Stimulated activated CD8-positive, alpha-beta memory T cell treated with anti-CD3 and anti-CD28 coated beads, Interleukin-7, amount 100 ng/mL, for 4 hours (primary cell): ENCODE measurements around the gene TTC7B.

Experiments used
- DNase-seq, 2 donors: peaks; one replicate each; pipeline ENCODE4 v3.0.0-alpha.2; 2020; ENCODE audit warnings: low read depth in 2 of 2

The TTC7B gene

DNA sequence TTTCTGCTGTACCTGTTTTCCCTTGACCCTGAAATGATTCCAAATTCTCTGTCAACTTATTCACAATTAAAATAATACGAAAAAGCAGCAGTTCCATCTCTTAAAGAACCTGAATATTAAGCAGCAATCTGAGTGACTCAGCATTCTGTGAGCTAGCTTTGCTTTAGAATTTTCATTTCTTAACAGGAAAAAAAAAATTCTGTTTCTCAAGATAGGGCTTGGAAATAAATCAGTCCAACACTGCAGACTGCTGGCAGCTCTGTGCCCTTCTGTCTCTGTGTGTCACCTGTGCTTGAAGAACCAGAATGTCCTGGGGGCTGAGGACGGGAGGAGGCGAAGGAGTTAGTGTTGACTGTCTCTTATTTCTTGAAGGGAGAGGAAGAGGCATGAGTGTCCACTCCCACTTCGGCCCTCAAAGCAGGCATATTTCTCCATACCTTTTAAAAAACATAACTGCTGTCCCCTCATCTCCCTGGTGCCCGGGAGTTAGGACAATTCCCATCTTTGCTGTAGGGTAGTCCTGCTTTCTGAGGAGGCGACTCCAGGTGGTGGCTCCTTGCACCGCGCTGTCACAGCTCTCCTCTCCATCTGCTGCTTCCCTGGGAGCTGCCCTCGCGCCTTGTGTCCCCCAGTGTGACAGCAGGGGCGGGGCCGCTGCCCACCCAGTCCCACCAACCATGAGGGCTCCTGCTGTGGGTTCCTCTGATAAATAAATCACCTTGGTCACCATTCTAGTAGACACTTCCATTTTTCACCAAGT, 216.3 kb downstream of the TTC7B start:
- DNase-seq: no peak

DNA sequence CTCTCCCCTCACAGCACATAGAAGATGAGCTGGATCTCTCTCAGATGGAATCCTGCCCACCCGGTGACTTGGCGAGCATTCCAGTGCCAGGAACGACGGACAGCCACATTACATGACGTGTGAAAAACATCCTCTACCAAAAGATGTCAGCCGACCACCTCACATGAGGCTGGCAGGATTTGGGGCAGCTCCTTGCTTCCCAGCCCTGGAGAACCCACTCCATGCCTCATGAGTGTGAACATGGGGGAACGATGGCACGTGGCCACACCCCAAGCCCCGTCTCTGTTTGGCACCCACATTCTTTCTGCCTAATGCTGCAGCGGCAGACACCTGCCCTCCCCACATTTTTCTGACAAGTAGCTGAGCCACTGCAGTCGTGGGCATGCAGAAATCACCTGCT, 216.9 kb downstream of the TTC7B start:
- DNase-seq: no peak

DNA sequence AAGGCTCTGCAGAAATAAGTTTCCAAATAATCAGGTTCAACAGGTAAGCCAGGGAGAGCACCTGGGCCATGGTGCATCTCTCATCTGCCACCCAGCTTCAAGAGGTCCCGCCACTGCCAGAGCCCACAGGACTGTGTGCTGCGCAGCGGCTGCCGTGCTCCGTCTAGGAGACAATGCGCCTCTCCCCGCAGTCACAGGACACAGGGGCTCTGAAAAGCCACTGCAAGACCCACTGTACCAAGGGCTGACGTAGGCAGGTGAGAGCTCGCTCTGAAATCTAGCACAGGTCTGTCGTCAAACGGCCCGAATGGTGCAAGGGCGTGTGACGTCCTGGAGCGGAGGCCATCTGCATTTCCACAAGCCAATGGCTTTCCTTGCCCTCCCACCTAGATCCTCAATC, 218.3 kb downstream of the TTC7B start:
- no peak for DNase-seq

DNA sequence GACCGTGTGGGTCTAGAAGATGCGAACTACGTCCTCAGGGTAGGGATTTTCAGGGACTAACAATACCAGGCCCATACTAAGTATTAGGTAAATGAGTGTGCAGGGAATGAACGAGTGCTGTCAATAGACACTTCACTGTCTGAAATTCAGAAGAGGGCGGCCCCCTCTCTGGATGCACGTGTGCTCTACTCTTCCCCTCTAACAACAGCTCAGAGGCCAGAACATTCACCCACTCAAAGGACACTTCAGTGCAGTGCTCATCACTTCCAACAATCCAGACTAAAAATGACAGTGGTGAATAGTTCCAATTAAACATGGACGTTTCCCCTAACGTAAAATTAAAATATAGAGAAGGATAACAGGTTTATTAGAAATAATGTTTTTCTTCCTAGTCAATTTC, 219.5 kb downstream of the TTC7B start:
- no peak for DNase-seq

DNA sequence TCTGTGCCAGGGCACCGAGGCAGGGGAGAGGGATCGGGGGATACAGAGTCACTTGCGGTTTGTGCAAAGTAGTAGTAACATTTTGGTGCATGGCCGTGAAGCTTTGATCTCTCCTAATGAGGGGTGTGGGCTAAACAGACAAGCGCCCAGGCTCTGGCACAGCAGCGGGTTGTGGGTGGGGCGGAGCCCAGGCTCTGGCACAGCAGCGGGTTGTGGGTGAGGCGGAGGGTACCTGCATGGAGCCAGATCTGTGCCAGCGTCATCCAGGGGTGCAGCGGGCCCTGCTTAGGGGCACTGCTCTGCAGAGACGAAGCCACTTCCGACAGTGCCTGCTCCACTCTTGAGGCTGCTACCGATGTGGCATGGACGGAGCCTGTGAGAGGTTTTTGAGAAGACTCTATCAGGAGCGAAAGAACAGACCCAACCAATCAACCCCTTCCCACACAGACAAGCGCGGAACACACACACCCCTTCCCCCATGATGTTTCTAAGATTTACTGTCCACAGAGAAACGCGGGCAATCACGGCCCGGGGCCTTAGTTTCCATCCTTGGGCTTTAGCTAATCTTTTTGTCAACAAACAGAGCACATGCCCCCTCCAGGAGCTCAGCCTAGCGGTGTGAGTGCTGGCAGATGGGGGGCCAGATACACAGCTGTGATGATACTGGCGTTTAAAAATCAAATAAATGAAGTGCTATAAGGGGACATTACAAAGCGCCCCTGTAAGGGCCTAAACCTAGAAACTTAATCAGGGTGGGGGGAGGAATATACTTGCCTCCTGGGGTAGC, 222.8 kb downstream of the TTC7B start:
- no peak for DNase-seq

DNA sequence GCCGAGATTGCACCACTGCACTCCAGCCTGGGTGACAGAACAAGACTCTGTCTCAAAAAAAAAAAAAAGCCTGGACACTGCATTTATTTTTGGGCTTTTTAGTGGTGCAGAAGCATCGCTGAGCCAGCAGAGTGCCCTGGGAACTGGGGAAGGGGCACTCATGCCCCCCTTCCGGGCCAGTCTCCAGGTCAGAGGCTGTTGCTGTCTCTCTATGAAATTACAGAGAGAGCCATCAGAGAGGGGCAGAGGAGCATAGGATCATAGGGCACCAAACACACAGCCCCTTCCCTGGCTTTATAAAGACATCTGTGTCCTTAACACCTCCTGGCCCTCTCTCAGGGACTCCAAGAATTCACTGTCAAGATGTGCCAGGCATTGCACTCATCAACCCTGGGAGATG, 223.6 kb downstream of the TTC7B start:
- no peak for DNase-seq

DNA sequence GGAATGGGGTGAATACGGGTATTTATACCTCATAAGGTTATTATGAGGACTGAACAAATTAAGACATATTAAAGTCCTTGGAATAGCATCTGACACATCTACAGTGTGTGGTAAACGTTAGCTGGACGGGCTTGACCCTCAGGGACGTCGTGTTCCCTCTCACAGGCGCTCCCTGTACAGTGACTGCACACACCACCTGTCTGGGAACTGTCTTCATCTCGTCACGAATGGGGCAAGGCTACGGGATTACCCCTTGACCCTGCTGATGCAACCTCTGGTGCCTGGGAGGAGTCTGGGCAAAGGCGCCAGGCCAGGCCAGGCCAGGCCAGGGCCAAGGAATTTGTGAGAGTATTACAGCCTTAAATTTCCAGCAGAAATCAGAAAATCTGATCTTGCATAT, 228.3 kb downstream of the TTC7B start:
- DNase-seq: no peak

DNA sequence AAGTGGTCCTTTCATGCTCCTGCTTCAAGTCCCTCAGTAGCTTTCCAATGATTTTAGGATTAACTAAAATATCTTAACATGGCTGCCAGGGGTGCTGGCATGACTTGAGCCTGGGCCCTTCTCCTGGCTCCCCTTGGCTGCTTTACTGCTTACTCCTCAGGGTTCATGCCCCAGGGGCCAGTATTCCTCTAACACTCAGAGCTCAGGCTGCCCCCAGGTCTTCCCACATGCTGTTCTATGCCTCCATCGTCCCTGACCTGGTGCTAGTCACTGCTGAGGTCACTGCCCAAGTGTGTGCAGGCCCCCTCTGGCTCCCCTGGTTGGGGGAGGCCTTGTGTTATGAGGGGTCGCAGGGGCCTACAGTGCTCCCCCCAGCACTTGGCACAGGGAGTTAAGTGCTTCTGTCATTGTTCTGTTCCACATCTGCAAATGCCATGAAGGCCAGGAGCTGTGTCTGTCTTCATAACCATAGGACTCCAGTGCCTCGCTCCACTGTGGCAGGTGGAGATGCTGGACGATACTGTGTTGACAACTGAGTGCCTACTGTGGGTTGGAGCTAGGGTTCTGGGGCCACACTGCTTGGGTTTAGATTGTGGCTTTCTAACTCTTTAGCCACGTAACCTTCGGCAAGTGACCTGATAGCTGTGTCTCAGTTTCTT, 228.8 kb downstream of the TTC7B start:
- DNase-seq: no peak

DNA sequence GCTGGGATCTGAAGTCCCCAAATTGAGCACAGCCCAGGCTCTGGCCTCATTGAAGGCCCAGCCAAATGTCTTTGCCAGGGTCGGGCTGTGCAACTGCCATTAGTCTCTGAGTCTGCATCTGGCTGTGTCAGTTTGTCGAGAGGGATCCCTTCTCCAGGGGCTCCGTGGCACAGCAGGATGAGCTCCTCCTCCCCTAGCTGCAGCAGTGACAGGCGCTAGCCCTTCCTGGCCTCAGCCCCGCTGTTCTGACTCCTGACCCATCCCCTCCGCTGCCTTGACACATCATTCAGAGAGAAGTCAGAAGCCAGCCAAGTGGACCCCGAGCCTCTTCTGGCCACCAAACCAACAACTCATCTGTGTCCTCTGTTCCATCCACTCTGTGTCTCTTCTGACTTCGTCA, 231.1 kb downstream of the TTC7B start:
- no peak for DNase-seq

DNA sequence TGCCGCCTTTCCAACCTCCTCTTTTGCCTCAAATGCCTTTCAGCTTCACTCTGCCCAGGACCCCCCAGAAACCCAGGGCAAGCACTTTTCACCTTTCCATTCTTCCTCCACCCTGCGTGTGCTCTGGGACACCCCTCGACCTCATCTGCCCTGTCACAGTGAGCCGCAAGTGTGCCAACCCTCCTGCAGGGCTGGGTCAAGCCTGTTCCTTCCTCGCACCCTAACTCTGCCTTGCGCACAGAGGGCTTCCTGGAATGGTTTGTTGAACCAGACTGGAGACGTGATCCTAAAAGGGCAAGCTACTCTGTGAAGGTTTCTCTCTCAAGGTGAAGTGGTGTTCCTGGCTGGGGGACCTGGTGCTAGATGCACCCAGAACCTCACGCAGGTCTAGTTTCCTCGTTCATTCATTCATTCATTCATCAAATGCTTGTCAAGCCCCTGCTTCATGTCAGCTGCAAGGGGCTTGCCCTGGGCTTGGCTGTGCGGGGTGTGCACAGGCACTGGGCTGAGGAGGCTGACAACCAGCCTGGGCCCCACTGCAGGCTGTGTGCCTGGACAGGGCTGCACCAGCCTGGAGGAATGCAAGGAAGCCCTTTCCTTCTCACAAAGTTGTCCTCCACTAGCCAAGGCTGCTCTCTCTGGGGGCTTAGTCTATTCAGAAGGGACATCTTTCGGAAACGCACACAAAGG, 232.2 kb downstream of the TTC7B start:
- DNase-seq: no peak

DNA sequence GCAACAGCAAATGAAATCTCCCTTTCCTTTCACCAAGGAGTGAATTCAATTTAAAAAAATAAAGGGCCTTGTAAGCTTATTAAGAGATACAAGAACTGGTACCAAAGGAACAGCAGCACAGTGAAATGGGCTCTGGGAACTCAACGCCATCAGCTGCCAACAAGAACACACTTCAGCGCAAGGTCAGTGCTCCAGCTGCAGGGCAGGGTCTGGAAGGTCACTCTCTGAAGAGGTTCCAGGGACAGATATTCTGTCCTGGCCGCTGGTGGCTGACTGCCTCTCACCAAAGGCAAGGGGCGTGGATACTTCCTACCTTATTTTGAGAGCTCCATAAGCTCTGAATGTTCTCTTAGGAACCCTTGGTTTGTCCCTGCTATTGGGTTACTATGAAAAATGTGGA, 232.8 kb downstream of the TTC7B start:
- DNase-seq: no peak

DNA sequence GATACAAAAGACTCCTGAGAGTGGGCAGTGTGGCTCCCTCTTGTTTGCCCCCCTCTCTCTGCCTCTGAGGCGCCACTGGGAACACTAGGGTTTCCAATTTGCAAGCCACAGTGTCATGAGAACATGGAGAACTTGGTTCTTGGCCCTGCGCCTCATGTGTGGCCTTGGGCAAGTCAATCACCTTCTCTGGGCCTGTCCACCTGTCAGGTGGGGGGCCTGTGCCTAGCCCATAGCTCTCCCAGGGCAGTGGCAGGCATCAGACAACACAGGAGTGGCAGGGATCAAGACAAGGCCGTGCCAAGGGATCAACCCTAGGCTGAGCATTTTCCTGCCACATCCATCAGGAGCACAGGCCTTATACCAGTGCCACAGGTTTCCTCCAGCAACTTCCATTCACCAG, 234.1 kb downstream of the TTC7B start:
- no peak for DNase-seq

DNA sequence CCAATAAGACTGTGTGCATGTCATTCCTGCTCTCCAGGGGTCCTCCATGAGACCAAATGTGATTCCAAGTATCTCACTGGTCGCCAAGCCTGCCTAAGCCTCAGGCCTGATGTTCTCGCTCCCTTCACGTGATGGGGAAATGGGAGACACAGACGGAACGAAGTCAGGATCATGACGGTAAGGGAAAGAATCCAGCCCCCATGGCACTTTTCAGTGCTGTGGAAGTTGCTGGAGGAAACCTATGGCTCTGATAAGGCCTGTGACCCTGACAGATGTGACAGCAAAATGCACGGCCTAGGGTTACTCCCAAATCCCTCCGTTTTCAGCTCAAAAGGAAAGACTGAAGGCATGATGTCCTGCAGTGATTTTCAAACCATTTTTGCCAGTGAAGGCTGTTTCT, 234.5 kb downstream of the TTC7B start:
- no peak for DNase-seq

DNA sequence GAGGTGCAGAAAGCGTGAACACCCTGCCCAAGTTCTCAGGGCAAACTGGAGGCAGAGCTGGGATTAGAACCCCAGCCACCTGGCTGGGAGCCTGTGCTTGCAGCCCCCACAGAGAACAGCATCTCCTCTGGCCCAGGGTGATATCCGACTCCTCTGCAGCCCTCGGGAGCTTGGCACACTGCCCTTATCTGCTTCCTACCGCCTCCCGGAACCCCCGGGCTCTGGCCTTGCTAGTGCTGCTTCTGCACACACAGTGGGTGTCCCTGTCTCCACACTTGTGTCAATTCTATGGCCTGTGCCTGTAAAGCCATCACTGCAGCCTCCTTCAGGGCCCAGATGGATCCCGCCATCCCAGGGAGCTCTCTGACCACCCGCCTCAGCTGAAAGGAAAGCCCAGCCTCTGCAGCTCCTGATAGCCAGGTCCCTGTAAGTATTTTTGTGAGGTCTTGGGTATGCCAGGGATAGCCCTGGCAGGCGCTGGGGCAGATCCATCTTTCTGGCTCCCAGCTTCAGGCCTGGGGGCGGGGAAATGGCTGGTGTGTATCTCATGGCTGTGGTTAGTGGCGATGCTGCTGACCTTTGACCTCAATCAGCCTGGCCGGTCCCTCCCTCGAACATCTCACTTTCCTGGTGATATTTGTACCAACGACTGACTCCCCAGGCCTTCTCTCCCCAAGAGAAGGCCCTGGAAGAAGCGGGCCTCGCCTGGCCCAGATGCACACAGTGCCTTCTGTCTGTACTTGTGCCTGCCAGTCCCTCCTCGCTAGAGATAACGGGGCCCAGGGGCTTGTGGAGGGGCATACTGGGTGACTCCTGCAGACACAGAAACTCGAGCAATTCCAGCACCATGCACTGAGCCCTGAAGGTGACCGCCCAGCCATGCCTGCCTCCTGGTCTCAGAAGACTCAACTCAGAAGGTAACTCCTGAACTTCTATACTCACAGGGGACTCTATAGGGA, 235.6 kb downstream of the TTC7B start:
- DNase-seq: no peak

DNA sequence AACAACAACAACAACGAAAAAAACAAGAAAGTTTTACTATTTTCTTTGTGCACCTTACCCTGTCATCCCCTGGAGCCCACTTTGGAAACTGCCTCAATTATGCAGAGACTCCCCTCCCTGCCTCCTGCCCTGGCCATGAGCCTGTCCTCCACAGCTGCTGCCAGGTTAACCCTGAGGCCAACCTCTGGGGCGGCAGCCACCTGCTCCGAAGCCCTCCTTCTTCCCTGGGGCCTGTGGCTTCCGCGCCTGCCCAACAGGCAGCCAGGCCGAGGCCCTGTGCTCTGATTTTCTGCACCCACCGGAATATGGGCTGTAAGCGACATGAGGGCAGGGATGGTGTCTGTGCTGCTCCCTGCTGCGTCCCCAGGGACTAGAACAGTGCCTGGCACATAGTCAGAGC, 236.4 kb downstream of the TTC7B start:
- DNase-seq: no peak

DNA sequence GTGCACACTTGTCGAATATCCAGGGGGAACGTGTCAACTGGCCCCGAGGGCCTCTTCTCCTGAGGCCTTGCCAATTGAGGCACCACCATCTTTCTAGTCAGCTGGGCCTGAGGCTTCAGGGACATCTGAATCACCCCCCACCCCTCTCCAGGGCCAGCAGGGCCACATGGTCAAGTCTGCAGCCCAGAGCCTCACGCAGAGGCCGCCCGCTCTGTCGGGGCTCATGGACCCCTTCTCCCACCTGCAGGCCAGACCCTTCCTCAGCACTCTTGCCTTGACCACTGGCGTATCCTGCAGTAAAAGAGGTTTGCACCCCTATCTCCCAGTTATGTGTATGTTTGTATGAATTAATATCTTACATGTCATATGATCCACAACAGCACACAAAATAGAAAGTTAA, 237.1 kb downstream of the TTC7B start:
- no peak for DNase-seq

DNA sequence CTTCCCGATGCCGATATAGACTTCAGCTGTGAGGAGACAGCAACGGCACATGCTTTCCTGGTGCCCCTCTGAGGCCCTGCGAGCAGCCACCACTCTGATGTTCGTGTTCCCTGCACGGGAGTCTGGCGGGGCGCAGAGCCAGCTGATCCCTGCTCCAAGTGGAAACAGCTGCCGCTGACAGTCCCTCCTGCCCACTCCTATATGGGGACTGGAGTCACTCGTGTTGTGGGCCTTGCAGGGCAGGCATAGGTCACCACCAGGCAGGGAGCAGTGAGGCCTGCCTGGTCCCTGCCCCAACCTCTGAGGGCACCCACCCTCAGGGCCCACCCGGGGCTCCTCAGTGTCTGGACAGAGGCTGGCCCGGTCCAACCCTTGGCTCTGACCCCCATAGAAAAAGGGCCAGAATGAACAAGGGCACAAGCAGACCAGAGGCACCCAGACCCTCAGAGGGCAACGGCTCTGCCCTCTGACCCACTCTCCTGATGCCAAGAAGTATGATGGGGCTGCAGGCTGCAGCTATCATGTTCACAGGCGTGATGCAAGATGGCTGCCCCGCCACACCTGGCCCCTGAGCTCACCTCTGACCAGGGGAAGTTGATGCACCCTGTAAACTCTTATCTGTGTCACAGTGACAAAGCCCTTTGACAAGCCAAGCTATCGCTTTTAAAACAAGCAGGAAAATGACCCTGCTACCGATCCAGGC, 237.8 kb downstream of the TTC7B start:
- DNase-seq: no peak

DNA sequence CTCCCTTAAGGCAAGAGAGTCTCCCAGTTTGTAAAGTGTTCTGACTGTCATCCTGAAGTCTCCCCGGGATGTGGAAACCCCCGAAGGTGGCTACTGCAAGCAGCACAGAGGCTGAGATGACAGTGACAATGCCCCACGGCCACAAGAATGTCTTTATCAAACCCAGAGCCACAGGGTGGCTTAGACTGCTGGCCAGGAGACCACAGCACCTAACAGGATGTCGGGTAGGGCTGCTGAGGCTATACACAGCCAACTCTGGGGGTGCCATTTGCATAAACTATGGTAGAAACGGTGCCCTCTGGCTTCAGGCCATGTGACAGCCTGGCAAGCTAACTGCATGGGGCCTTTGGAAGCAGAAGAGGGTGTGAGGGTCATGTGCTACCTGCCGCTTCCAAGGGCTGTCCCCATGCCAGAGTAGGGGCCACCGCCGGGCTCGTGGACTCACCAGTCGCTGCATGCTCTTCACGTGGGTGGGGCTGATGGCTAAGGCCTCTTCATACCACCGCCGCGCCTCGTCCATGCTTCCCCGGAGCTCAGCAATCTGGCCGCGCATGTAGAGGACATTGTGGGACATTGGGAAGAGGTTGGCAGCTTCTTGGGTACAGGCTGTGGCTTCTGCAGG, 238.5 kb downstream of the TTC7B start:
- DNase-seq: no peak

DNA sequence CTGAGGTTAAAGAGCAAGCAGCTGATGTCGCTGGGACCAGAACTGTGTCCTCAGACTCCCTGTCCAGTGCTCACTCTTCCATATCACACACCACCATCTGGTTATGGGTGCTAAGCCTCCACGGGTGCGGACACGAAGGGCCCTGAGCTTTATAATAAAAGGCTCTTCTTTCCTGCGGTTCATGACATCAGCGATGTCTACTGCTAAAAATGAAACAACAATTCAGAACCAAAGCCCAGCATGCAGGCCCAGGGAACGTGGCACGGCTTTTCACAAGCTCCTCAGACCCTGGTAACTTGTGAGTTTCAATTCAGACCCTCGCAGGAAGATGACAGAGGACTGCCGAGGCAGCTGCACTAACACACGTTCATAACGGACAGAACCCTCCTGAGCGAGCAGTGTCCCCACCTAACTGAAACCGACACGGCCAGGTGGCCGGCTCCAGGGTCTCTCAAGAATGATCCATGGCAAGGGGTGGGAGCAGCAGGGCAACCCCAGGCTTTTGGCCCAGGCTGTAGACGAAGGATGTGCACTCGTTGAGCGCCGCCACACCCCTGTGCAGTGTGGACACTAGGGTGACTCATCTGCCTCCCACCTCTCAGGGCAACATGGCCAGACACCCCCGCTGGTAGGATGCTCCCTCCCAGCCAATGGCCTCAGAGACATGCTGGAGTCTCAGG, 239.1 kb downstream of the TTC7B start:
- no peak for DNase-seq

DNA sequence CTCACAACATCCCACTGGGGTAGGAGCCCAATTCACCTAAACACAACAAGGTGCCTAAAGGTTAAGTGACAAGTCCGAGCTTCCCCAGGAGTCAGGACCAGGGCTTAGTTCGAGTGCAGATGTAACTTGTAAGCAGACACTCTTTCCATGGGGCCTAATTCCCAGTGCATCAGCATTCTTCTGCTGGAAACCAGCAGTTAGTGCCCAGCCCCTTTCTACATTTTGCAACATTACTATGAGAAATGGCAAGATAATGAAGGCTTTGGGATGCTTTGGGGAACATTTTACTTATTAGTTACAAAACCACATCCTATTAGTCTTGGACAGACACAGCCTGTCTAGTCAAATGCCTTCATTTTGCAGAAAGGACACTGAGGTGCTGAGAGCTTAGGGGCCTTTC, 239.6 kb downstream of the TTC7B start:
- DNase-seq: no peak
